Naive thymus-derived CD4-positive, alpha-beta T cell (primary cell): ENCODE measurements around the gene TMEM269. TPM values are rescaled to one million over a fixed set of nuclear protein-coding genes. Genes with fewer than 3 reads are reported as not detected.

Experiments used
- ATAC-seq: fragments of 150-1000 bp; cut with Tn5 transposase; 2 replicates; pipeline ENCODE4 v1.10.0; 2021; ENCODE audit warnings: mild to moderate bottlenecking, moderate library complexity
- CTCF ChIA-PET: fragments of 350-600 bp; sonication (Branson Sonifier 250); formaldehyde crosslinking; loops from one replicate; lab custom pipeline; 2021; ENCODE audit warnings: antibody characterized with exemption; lab: Charles Lee
- POLR2A ChIA-PET: fragments of 350-600 bp; sonication (Branson Sonifier 250); formaldehyde crosslinking; loops from one replicate; lab custom pipeline; 2021; ENCODE audit warnings: antibody characterized with exemption, inconsistent platforms; lab: Charles Lee
- DNase-seq, 9 donors: peaks; one replicate each; pipeline versions ENCODE4 v3.0.0 to v3.0.0-alpha.2; 2020 to 2022; ENCODE audit warnings: mixed read lengths in 1 of 9
- H3K27ac ChIP-seq: one replicate; pipeline ENCODE4 v1.7.0; 2013; ENCODE audit warnings: mild to moderate bottlenecking, low read depth, low read length, moderate library complexity
- H3K27me3 ChIP-seq, 2 donors: one replicate each; pipeline ENCODE4 v1.7.0; 2013; ENCODE audit warnings: low read length in 2 of 2, mild to moderate bottlenecking in 2 of 2, moderate library complexity in 2 of 2; ENCODE audit not compliant: control insufficient read depth in 2 of 2, insufficient read depth in 2 of 2
- H3K36me3 ChIP-seq, 3 experiments: 1 replicate in 2 of 3; 2 replicates in 1 of 3; pipeline ENCODE4 v1.7.0; 2013; ENCODE audit warnings: low read length in 3 of 3, mild to moderate bottlenecking in 3 of 3, moderate library complexity in 1 of 3; ENCODE audit not compliant: insufficient read depth in 3 of 3, control insufficient read depth in 2 of 3
- H3K4me1 ChIP-seq, 2 donors: one replicate each; pipeline ENCODE4 v1.7.0; 2013; ENCODE audit warnings: low read length in 2 of 2, mild to moderate bottlenecking in 2 of 2, moderate library complexity in 1 of 2; ENCODE audit not compliant: control insufficient read depth in 2 of 2, insufficient read depth in 2 of 2
- H3K4me3 ChIP-seq: 2 replicates; pipeline ENCODE4 v1.7.0; 2013; ENCODE audit warnings: mild to moderate bottlenecking, low read length
- H3K9me3 ChIP-seq, 3 experiments: 1 replicate in 2 of 3; 2 replicates in 1 of 3; pipeline ENCODE4 v1.7.0; 2013; ENCODE audit warnings: low read length in 3 of 3; ENCODE audit not compliant: control insufficient read depth in 2 of 3
- H3K27ac Mint-ChIP-seq, 9 donors: one replicate each; pipeline ENCODE4 v1.8.0; 2020 to 2022; ENCODE audit warnings: mixed read lengths in 9 of 9, mild to moderate bottlenecking in 8 of 9, moderate library complexity in 5 of 9, inconsistent platforms in 2 of 9
- H3K27me3 Mint-ChIP-seq, 5 donors: one replicate each; pipeline ENCODE4 v1.8.0; 2021 to 2022; ENCODE audit warnings: mixed read lengths in 5 of 5, mild to moderate bottlenecking in 1 of 5
- H3K36me3 Mint-ChIP-seq, 5 donors: one replicate each; pipeline ENCODE4 v1.8.0; 2020 to 2022; ENCODE audit warnings: mixed read lengths in 5 of 5, mild to moderate bottlenecking in 3 of 5, inconsistent platforms in 1 of 5
- H3K4me1 Mint-ChIP-seq, 7 donors: one replicate each; pipeline ENCODE4 v1.8.0; 2020 to 2022; ENCODE audit warnings: mixed read lengths in 7 of 7, mild to moderate bottlenecking in 3 of 7, inconsistent platforms in 1 of 7
- H3K4me3 Mint-ChIP-seq, 10 donors: one replicate each; pipeline ENCODE4 v1.8.0; 2020 to 2022; ENCODE audit warnings: mild to moderate bottlenecking in 10 of 10, mixed read lengths in 10 of 10, moderate library complexity in 6 of 10, inconsistent platforms in 2 of 10
- H3K9me3 Mint-ChIP-seq, 11 donors: one replicate each; pipeline ENCODE4 v1.8.0; 2020 to 2022; ENCODE audit warnings: mixed read lengths in 11 of 11, mild to moderate bottlenecking in 4 of 11, inconsistent platforms in 1 of 11, moderate library complexity in 1 of 11
- intact Hi-C, 2 donors: fragments of 100-400 bp; cut with micrococcal nuclease; formaldehyde crosslinking; loops; one replicate each; pipeline ENCODE4 v1.15.1; 2023
- polyA plus RNA-seq, 2 donors: library from polyadenylated mRNA; unstranded; fragments of 300-500 nt; fragmentation: Illumina TruSeq; gene quantifications; one replicate each; pipeline ENCODE4 v1.2.3, GENCODE V29; 2021
- total RNA-seq, 6 experiments: library from RNA in 5 of 6; stranded (reverse) in 5 of 6; gene quantifications; 1 replicate in 5 of 6; 2 replicates in 1 of 6; pipeline ENCODE4 v1.2.3 and lab custom pipeline; 2021 to 2026

Gene TMEM269
- total and polyA plus RNA-seq, 7 experiments from 2014 or later, result 0.19 to 2.0 (median 0.35) TPM; not detected in 2

- H3K27me3 ChIP-seq, result no peaks in the 10 kb centered on the region
- Mint-ChIP-seq H3K27ac (peak overlapping the region in 2 of 9 donors; percentile 25 to 84), H3K4me1 (peaks cover 3 to 5% (median 3%) of the 10 kb centered on the region in 7 donors), H3K27me3 (no peaks in the 10 kb centered on the region), H3K4me3 (no peak overlapping the region), H3K36me3 (peaks cover 0 to 6% (median 0%) of the 10 kb centered on the region in 5 donors), H3K9me3 (no peaks in the 10 kb centered on the region)
- H3K4me3 ChIP-seq, result no peak overlapping the region
- no peaks in the 10 kb centered on the region for H3K4me1 ChIP-seq
- ATAC-seq, result no peak
- no peak overlapping the region for H3K27ac ChIP-seq
- intact Hi-C loops, result loop anchor here (10.0 kb wide), 2 partner anchors 397 to 567 kb away; no protein-coding TSS in a partner anchor
- CTCF ChIA-PET, result no interaction called here
- peaks cover 0 to 15% (median 4%) of the 10 kb centered on the region in 3 experiments for H3K36me3 ChIP-seq
- no peaks in the 10 kb centered on the region for H3K9me3 ChIP-seq
- no peak for DNase-seq
- POLR2A ChIA-PET, result no interaction called here
These were observed 42.6 kb upstream of the TMEM269 start for GRCh38 chr1:42742141-42742540.

DNA sequence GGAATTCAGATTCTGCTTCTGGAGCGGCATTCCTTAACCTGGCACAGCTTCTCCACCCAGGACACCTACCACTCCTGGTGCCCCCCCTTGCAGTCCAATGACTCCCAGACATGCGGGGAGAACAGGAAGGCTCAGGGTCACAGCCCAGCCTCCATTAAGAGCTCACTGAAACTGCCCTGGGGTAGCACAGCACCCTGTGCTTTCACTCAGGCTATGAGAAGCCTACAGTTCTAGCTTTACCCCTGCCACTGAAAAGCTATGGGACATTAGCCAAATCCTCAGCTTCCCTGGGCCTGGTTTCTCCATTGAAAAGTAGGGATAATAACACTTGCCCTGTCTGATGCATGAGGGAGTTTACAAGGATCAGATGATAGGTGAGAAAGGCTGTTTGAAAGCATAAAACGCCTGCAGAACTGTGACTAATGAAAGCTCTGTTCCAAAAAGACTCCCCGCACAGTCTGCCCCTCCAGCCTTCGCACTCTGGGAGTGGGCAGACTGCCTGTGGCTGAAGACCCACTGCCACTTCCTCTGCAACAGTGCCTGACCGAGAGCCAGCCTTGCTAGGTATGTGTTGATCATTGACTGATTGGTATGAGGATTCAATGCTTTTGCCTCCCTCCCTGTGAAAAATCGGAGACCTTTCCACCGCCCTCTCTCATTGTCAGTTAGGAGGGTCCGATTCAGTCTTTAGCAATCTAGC lies 42.0 kb upstream of the TMEM269 start:
- CTCF ChIA-PET, result interaction anchor here (1.6 kb wide), 1 partner anchor 165 kb away, joined by 6 read pairs; no protein-coding TSS in a partner anchor
- DNase-seq, result no peak
- no peak for ATAC-seq
- intact Hi-C loops, result loop anchor here (10.0 kb wide), 2 partner anchors 398 to 568 kb away; no protein-coding TSS in a partner anchor
- H3K4me1 Mint-ChIP-seq, result peaks cover 0 to 3% (median 0%) of the 10 kb centered on the region in 7 donors
- no peaks in the 10 kb centered on the region for H3K4me1 ChIP-seq
- H3K36me3 Mint-ChIP-seq, result peaks cover 0 to 6% (median 0%) of the 10 kb centered on the region in 5 donors
- peak overlapping the region in 2 of 9 donors; percentile 25 to 84 for H3K27ac Mint-ChIP-seq
- no peaks in the 10 kb centered on the region for H3K9me3 Mint-ChIP-seq
- peaks cover 0 to 20% (median 4%) of the 10 kb centered on the region in 3 experiments for H3K36me3 ChIP-seq
- POLR2A ChIA-PET, result no interaction called here
- H3K27me3 Mint-ChIP-seq, result no peaks in the 10 kb centered on the region
- no peaks in the 10 kb centered on the region for H3K27me3 ChIP-seq
- no peak overlapping the region for H3K4me3 ChIP-seq
- no peak overlapping the region for H3K27ac ChIP-seq
- no peak overlapping the region for H3K4me3 Mint-ChIP-seq
- no peaks in the 10 kb centered on the region for H3K9me3 ChIP-seq

DNA sequence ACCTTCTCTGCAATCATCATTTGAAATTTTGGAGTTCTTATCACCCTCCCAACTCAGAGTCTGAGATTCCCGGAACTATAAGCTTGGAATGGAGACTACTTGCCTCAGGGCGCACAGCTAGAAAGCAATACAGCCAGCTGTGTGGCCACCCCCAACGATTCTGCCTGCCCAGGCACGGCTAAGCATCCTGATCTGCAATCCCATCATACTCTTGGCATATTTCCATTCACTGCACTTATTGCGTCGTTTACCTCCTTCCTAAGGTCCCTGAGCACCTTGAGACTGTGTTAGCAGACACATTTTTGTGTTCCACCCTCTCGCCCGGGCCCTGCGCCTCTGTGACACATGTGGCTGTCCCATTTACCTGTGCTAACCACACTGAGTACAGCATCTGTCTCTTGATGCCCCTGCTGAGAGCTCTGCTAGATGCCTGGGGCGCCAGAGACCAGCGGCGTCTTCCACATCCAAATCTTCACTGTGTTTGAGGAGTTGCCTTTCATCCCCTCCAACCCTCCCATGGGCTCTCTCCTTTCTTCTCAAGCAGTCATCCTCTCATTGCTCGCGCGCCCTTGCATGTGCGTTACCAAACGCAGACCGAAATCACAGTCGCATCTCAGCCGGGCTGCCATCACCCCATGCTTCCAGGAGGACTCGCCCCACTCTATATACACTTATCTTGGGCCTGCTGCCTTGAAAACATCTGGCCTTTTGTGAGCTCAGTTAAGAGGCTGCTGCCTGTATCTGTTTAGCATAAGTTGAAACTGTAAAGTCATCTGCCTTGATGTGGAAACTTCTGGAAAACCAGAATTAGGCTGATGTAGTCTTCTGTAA lies 41.3 kb upstream of the TMEM269 start:
- Histone ChIP-seq H3K27me3 (no peaks in the 10 kb centered on the region), H3K9me3 (no peaks in the 10 kb centered on the region), H3K4me1 (no peaks in the 10 kb centered on the region), H3K36me3 (peaks cover 0 to 28% (median 4%) of the 10 kb centered on the region in 3 experiments), H3K4me3 (no peak overlapping the region), H3K27ac (no peak overlapping the region)
- ChIA-PET CTCF (interaction anchor here (1.6 kb wide), 1 partner anchor 165 kb away, joined by 6 read pairs; no protein-coding TSS in a partner anchor), POLR2A (no interaction called here)
- H3K4me1 Mint-ChIP-seq, result peaks cover 0 to 3% (median 0%) of the 10 kb centered on the region in 7 donors
- H3K27me3 Mint-ChIP-seq, result no peaks in the 10 kb centered on the region
- ATAC-seq, result no peak
- intact Hi-C loops, result loop anchor here (10.0 kb wide), 2 partner anchors 399 to 569 kb away; no protein-coding TSS in a partner anchor
- H3K36me3 Mint-ChIP-seq, result peaks cover 0 to 9% (median 3%) of the 10 kb centered on the region in 5 donors
- DNase-seq, result no peak
- H3K4me3 Mint-ChIP-seq, result no peak overlapping the region
- no peaks in the 10 kb centered on the region for H3K9me3 Mint-ChIP-seq
- no peak overlapping the region for H3K27ac Mint-ChIP-seq

- H3K27me3 ChIP-seq, result no peaks in the 10 kb centered on the region
- Mint-ChIP-seq H3K36me3 (peaks cover 0 to 14% (median 5%) of the 10 kb centered on the region in 5 donors), H3K27me3 (no peaks in the 10 kb centered on the region), H3K4me1 (peaks cover 0 to 3% (median 0%) of the 10 kb centered on the region in 7 donors), H3K4me3 (no peak overlapping the region), H3K9me3 (no peaks in the 10 kb centered on the region), H3K27ac (peak overlapping the region in 1 of 9 donors; percentile 38)
- no peaks in the 10 kb centered on the region for H3K4me1 ChIP-seq
- no peak overlapping the region for H3K4me3 ChIP-seq
- DNase-seq, result no peak
- intact Hi-C loops, result loop anchor here (10.0 kb wide), 2 partner anchors 399 to 569 kb away; no protein-coding TSS in a partner anchor
- ATAC-seq, result no peak
- no peaks in the 10 kb centered on the region for H3K9me3 ChIP-seq
- CTCF ChIA-PET, result interaction anchor here (1.6 kb wide), 1 partner anchor 166 kb away, joined by 6 read pairs; no protein-coding TSS in a partner anchor
- no peak overlapping the region for H3K27ac ChIP-seq
- peaks cover 0 to 33% (median 4%) of the 10 kb centered on the region in 3 experiments for H3K36me3 ChIP-seq
- POLR2A ChIA-PET, result interaction anchor here (1.0 kb wide), 1 partner anchor 61 kb away, joined by 3 read pairs; no protein-coding TSS in a partner anchor
These were observed 40.7 kb upstream of the TMEM269 start for GRCh38 chr1:42744148-42744413.

GRCh38 chr1:42745851-42746250 lies 38.9 kb upstream of the TMEM269 start:
- Mint-ChIP-seq H3K4me3 (no peak overlapping the region), H3K4me1 (peaks cover 0 to 3% (median 0%) of the 10 kb centered on the region in 7 donors), H3K27ac (peak overlapping the region in 1 of 9 donors; percentile 12), H3K27me3 (no peaks in the 10 kb centered on the region), H3K9me3 (peaks cover 0 to 3% (median 0%) of the 10 kb centered on the region in 11 donors), H3K36me3 (peaks cover 8 to 26% (median 13%) of the 10 kb centered on the region in 5 donors)
- intact Hi-C loops, result loop anchor here (10.0 kb wide), 2 partner anchors 401 to 571 kb away; no protein-coding TSS in a partner anchor
- Histone ChIP-seq H3K27ac (no peak overlapping the region), H3K27me3 (no peaks in the 10 kb centered on the region), H3K4me3 (no peak overlapping the region), H3K36me3 (peaks cover 0 to 46% (median 4%) of the 10 kb centered on the region in 3 experiments), H3K4me1 (no peaks in the 10 kb centered on the region), H3K9me3 (no peaks in the 10 kb centered on the region)
- POLR2A ChIA-PET, result no interaction called here
- CTCF ChIA-PET, result interaction anchor here (0.6 to 3.1 kb wide), 7 partner anchors 14 to 1118 kb away, joined by 3 to 18 read pairs (median 4); no protein-coding TSS in a partner anchor
- DNase-seq, result no peak
- no peak for ATAC-seq

DNA sequence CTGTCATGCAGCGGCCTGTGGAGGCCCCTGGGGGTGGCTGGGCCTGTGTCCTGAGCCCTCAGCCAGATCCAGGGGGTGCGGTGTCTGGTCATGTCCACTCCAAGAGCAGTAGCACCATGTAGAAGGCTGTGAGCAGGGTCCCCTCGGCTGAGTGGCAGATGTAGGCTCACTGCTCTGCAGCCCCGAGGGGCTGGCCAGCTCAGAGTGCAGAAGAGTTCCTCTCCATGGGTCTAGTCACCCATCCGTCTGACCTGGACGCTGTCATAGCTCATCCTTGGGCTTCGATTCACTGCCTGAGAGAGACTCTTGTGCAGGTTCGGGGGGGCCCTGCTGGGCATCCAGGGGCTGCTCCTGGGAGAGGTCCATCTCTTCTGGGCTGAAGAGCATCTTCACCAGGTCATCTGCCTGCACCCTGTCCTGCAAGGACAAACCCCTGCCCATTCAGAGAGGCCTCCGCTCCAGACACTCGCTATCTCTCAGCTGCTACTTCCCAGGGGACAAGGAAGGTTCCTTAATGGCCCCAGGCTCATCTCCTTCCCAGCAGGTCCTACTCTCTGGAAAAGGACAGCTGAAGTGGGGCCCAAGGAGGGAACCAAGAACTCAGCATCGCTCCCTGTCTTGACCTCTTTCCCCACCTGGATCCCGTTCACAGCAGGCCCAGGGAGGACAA lies 38.2 kb upstream of the TMEM269 start:
- Histone ChIP-seq H3K9me3 (no peaks in the 10 kb centered on the region), H3K36me3 (peaks cover 0 to 47% (median 4%) of the 10 kb centered on the region in 3 experiments), H3K4me1 (no peaks in the 10 kb centered on the region), H3K27ac (no peak overlapping the region), H3K27me3 (no peaks in the 10 kb centered on the region), H3K4me3 (no peak overlapping the region)
- CTCF ChIA-PET, result interaction anchor here (0.8 to 3.1 kb wide), 9 partner anchors 12 to 599 kb away, joined by 3 to 18 read pairs (median 4); partner anchors contain the start of genes C1orf50, CCDC30 and P3H1
- H3K4me3 Mint-ChIP-seq, result no peak overlapping the region
- H3K4me1 Mint-ChIP-seq, result peaks cover 0 to 3% (median 0%) of the 10 kb centered on the region in 7 donors
- POLR2A ChIA-PET, result no interaction called here
- peaks cover 9 to 28% (median 15%) of the 10 kb centered on the region in 5 donors for H3K36me3 Mint-ChIP-seq
- intact Hi-C loops, result loop anchor here (1.0 to 10.0 kb wide), 4 partner anchors 168 to 572 kb away; no protein-coding TSS in a partner anchor
- no peak for ATAC-seq
- H3K9me3 Mint-ChIP-seq, result peaks cover 0 to 3% (median 0%) of the 10 kb centered on the region in 11 donors
- no peak for DNase-seq
- peak overlapping the region in 3 of 9 donors; percentile 12 to 55 (median 28) for H3K27ac Mint-ChIP-seq
- H3K27me3 Mint-ChIP-seq, result no peaks in the 10 kb centered on the region
